Stimulated activated CD4-positive, alpha-beta T cell treated with anti-CD3 and anti-CD28 coated beads, Interleukin-15, amount 100 ng/mL, for 48 hours (primary cell): ENCODE data around the gene SNW1.
"Not testable (repeated sequence)": the region's sequence is repeated elsewhere in the genome, so short reads cannot be mapped to it uniquely, and the experiment has no call there.

ENCODE experiments used
- DNase-seq, 2 donors: peaks; one replicate each; pipeline ENCODE4 v3.0.0-alpha.2; 2020; ENCODE audit warnings: low read depth in 2 of 2

The SNW1 gene

DNA sequence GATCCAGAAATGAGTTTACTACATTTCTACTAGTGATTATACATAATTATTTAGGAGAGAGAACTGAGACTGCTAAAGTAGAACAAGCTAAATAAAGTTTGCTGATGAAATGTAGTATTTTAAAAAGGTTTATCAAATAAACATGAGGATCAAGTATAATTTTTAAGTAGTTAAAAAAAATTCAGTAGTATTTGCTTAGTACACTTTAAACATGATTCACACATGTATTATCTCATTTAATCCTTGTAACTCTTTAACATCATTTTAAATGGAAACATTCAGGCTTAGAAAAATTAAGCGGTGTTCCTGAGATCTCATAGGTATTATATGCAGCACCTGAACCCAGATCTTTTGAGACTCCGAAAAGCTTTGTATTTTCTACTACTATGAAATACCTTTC lies 8.7 kb downstream of the SNW1 start:
- no peak for DNase-seq

GRCh38 chr14:77747425-77747824 lies 13.5 kb downstream of the SNW1 start:
- DNase-seq = not testable (repeated sequence)

GRCh38 chr14:77746064-77746702 lies 14.8 kb downstream of the SNW1 start:
- no peak for DNase-seq

- DNase-seq = no peak
Measured at GRCh38 chr14:77741438-77741837, 19.5 kb downstream of the SNW1 start.

GRCh38 chr14:77738559-77739250 lies 22.3 kb downstream of the SNW1 start:
- no peak for DNase-seq

DNA sequence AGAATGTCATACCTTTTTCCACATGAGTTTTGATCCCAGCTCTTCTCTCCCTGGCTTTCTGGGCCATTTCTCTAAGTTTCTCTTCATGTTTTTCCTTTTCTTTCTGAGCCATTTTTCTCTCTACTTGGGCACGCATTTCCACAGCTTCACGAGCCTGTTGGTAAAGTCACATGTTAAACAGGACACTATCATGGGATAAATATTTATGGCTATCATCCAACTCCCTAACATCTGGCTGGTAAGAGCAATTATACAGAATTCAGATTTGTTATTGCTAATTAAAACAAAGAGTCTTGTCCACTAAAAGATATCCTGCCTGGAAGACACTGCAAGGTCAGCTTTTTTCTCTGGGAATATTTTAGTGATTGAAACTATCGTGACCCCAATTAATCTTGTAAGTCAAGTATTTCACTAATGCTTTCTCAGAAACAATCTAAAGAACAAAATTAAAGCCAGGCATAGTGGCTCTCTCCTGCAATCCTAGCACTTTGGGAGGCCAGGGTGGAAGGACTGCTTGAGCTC lies 29.9 kb downstream of the SNW1 start:
- no peak for DNase-seq

- DNase-seq = no peak
Measured at GRCh38 chr14:77722301-77722700, 38.7 kb downstream of the SNW1 start.

DNA sequence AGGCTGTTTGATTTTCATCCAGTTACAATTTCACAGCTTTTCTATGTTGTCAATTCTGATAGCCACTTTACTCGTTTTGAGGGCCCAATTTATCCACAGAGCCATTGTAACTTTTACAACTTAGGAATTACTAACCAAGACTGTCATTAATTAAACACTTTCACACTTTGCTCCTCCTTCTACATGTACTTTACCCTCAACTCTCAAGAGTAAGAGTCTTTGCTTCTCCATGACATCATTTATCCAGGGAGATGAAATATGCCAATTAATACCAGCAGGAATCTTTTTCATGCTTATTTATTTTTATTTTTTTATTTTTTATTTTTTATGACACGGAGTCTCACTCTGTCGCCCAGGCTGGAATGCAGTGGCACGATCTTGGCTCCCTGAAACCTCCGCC lies 39.5 kb downstream of the SNW1 start:
- no peak for DNase-seq

- DNase-seq = no peak
Measured at GRCh38 chr14:77717608-77718305, 43.2 kb downstream of the SNW1 start.

DNA sequence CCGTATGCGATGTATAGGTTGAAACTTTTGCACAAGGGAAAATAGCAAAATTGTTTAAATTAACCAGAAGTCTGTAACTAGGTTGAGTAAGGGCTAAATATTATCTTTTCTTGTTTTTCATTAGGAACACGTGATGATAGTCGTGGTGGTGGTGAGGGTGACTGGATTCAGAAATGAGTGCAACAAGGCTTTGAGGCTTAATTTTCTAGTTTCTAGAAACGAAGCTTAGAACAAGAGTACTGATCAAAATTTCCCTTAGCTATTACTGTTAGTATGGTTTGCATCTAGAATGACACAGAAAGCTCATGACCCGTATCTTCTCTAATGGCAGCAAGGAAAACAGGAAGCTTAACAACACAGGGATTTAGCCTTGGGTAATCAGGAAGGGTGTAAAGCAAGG lies 46.0 kb downstream of the SNW1 start:
- DNase-seq = no peak

DNA sequence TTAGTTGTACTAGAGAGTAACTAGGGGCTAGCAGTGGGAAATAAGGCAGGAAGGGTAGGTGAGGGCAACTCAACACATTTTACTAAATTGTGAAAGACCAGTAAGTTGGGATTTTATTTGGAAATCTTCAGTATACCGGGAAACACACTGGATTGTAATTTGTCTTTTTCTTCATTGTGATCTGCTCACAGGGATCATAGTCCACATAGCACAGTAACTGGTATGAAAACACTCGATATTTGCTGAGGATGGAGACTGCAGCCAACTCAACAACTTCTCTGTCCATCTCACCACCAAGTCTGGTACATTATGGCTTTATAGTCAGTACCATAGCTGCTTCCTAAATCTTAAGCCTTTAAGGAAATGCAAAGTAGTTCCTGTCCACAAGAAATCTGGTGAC lies 50.6 kb downstream of the SNW1 start:
- DNase-seq = no peak

GRCh38 chr14:77709412-77709811 lies 51.5 kb downstream of the SNW1 start:
- DNase-seq = no peak

DNA sequence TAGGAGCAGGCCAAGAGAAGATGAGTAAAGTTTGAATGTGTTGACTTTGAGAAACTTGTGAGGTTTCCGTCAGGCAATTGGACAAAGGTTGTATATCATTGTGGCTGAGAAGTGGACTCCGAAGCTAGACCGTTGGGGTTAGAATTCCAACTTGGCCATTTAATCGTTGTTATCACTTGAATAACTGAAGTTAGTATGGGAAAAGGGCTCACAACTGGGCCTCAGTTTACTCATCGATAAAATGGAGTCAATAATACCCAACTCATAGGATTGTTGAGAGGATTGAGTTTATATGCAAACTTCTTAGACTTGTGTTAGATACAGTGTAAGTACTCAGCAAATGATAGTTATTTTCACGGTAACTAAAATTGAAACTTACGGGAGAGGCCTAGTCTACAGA lies 52.2 kb downstream of the SNW1 start:
- DNase-seq = no peak

DNA sequence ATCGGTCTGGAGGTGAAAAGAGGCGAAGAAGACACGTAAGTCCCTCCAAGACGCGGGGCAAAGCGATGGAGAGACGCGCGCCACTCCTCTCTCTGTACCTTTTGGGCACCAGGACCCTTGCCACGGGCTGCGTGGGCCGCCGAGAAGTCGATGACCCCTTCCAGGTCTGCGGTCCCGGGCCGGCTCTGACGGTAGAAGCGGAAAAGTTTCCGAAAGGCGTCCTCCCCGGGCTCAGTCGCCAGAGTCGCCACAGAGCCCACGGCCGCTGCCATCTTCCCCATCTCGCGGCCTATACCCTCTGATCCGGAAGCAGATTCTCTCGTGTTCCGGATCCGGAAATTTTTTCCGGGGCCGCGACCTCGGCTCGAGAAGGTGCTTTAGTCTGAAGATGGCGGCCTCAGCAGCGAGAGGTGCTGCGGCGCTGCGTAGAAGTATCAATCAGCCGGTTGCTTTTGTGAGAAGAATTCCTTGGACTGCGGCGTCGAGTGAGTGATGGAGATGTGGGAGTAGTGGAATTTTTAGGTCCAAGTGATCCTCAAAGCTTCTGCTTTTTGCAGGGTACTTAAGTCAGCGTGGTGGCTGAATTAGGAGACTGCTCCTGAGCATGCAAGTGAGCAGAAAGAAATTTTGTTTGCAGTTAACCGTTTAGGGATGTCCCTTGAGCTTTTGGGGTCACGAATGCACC lies 53.1 kb downstream of the SNW1 start, which contains the start of the genes ALKBH1 and SLIRP:
TSS of gene ALKBH1 (minus strand) at position 300 of the 685 bp plus-strand sequence. CDS start at position 281, 19 bp downstream.
TSS of gene SLIRP (plus strand) at position 380 of the 685 bp plus-strand sequence. CDS start at position 389, 9 bp downstream.
- peak; percentile 73 to 85 for DNase-seq

DNA sequence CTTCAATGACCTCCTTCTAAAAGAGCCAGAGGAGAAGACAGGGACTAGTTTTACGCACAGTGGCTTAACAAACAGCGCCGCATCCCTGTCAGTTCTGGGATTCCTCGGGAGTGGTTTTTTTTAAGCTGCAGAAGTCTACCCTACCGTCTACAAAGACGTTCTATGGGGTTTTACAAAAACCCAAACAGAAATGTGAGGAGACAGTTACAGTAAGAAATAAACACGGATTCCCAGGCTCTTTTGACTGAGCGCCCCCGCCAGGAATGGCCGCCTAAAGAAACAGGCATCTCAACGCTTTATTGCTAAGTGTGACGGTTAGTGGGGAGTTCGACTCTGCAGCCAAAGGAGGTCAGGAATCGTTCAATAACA lies 53.6 kb downstream of the SNW1 start:
- no peak for DNase-seq

GRCh38 chr14:77691259-77691658 lies 69.7 kb downstream of the SNW1 start:
- DNase-seq = no peak

DNA sequence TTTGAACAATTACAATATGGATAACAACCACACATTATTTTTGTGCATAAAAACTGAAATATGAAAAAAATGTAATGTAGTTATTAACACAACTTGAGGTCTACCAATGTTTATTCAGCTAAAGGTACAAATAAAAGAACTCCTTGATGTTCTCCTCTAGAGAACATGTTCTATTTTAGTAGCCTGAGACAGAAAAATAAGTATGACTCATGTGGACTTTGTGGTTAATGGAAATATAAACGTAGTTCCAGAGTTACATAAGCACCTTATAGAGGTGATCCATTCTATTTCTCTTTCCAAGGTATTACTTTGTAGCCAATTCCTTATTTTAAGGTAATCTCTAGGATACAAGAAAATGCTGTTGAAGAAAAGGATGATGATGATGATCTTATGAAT lies 78.8 kb downstream of the SNW1 start:
- DNase-seq = no peak

DNA sequence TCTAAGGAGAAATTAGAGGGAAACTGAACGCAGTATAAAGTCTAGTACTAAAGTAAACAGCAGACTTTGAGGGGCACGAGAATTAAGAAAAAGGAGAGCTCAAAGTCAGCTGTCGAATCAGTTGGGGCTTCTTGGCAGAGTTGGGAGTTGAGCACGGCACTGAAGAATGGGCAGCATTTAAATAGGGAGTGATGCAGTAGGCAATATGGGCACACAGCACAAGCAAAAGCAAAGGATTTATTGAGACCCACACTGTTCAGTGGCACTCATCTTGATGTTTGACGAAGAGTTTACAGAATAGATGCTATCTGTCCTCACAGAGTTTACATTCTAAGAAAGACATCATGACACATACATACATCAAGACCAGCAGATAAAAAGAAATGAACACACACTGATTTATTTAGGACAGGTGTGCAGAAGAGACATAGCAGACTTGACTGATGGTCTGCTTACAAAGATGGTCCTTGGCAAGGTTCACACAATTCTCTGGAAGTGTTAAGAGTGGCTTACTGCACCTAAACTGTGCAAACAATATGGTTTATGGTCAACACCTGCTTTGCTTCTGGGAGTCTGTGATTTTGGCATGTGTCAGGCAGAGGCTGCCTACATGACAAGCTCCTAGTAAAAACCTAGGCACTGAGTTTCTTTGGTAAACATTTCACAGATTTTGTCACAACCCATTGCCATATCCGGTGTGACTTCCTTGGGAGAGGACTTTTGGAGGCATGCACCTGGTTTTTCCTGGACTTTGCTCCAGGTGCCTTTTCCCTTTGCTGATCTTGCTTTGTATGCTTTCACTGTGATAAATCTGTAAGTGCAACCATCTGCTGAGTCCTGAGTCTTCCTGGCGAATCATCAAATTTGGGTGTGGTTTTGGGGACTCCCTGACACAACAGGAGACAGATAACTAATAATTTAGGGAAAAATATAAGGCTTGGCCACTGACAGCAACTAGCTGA lies 79.5 kb downstream of the SNW1 start:
- no peak for DNase-seq

DNA sequence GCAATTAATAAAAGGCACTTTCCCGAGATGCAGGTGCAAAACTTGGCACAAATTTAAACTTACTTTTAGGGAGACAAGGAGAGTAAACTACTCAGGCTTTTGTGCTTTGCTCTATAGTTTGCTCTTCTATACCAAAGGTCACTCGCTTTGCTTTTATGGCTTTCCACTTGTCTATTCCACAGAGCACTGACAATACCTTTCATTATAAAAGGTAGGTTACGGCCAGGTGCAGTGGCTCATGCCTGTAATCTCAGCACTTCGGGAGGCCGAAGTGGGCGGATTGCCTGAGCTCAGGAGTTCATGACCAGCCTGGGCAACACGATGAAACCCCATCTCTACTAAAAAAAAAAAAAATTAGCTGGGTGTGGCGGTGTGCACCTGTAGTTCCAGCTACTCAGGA lies 86.0 kb downstream of the SNW1 start:
- no peak for DNase-seq

GRCh38 chr14:77673193-77673592 lies 87.8 kb downstream of the SNW1 start:
- no peak for DNase-seq
